ENCODE measurements around the gene PAK4.

The PAK4 gene

GRCh38 chr19:39171479-39172465 is 46.2 kb downstream of the PAK4 start:
- H3K36me3 Mint-ChIP-seq, result peaks cover 7% of the 10 kb centered on the region
- no peak overlapping the region for H3K4me3 Mint-ChIP-seq
- DNase-seq (ENCODE audit: low spot score in 2 of 2), result no peak
- peaks cover 6% of the 10 kb centered on the region for H3K4me1 Mint-ChIP-seq
- ATAC-seq, result no peak
- H3K9me3 Mint-ChIP-seq, result no peaks in the 10 kb centered on the region
- H3K27ac Mint-ChIP-seq, result no peak overlapping the region

GRCh38 chr19:39172700-39173501 is 47.3 kb downstream of the PAK4 start:
- no peak overlapping the region for H3K27ac Mint-ChIP-seq
- peaks cover 7% of the 10 kb centered on the region for H3K36me3 Mint-ChIP-seq
- H3K9me3 Mint-ChIP-seq, result no peaks in the 10 kb centered on the region
- ATAC-seq (no peak), DNase-seq (ENCODE audit: low spot score in 2 of 2) (no peak)
- no peak overlapping the region for H3K4me3 Mint-ChIP-seq
- peaks cover 6% of the 10 kb centered on the region for H3K4me1 Mint-ChIP-seq

- no peak for ATAC-seq
- Mint-ChIP-seq H3K4me1 (peaks cover 6% of the 10 kb centered on the region), H3K27ac (no peak overlapping the region), H3K36me3 (peaks cover 7% of the 10 kb centered on the region), H3K4me3 (no peak overlapping the region), H3K9me3 (no peaks in the 10 kb centered on the region)
- no peak for DNase-seq (ENCODE audit: low spot score in 2 of 2)
These were observed 48.0 kb downstream of the PAK4 start for GRCh38 chr19:39173502-39173991.

- DNase-seq (ENCODE audit: low spot score in 2 of 2) (no peak), ATAC-seq (no peak)
- H3K36me3 Mint-ChIP-seq, result peaks cover 12% of the 10 kb centered on the region
- no peak overlapping the region for H3K27ac Mint-ChIP-seq
- H3K4me3 Mint-ChIP-seq, result no peak overlapping the region
- H3K9me3 Mint-ChIP-seq, result no peaks in the 10 kb centered on the region
- H3K4me1 Mint-ChIP-seq, result peaks cover under 1% of the 10 kb centered on the region
These were observed 48.6 kb downstream of the PAK4 start for GRCh38 chr19:39174142-39174541.

- peaks cover 10% of the 10 kb centered on the region for H3K36me3 Mint-ChIP-seq
- ATAC-seq, result no peak
- no peak overlapping the region for H3K27ac Mint-ChIP-seq
- no peaks in the 10 kb centered on the region for H3K4me1 Mint-ChIP-seq
- no peak overlapping the region for H3K4me3 Mint-ChIP-seq
- H3K9me3 Mint-ChIP-seq, result no peaks in the 10 kb centered on the region
- DNase-seq (ENCODE audit: low spot score in 2 of 2), result no peak
These were observed 49.3 kb downstream of the PAK4 start for GRCh38 chr19:39174558-39175544.

GRCh38 chr19:39175564-39175963 is 50.0 kb downstream of the PAK4 start:
- H3K9me3 Mint-ChIP-seq, result no peaks in the 10 kb centered on the region
- H3K27ac Mint-ChIP-seq, result no peak overlapping the region
- no peak overlapping the region for H3K4me3 Mint-ChIP-seq
- DNase-seq (ENCODE audit: low spot score in 2 of 2) (no peak), ATAC-seq (no peak)
- no peaks in the 10 kb centered on the region for H3K4me1 Mint-ChIP-seq
- peaks cover 5% of the 10 kb centered on the region for H3K36me3 Mint-ChIP-seq

GRCh38 chr19:39177110-39177699 is 51.6 kb downstream of the PAK4 start:
- Mint-ChIP-seq H3K9me3 (no peaks in the 10 kb centered on the region), H3K4me3 (no peak overlapping the region), H3K27ac (no peak overlapping the region), H3K4me1 (no peaks in the 10 kb centered on the region), H3K36me3 (peaks cover 5% of the 10 kb centered on the region)
- DNase-seq (ENCODE audit: low spot score in 2 of 2), result no peak
- ATAC-seq, result no peak

- H3K9me3 Mint-ChIP-seq, result no peaks in the 10 kb centered on the region
- no peak overlapping the region for H3K27ac Mint-ChIP-seq
- peaks cover 5% of the 10 kb centered on the region for H3K36me3 Mint-ChIP-seq
- DNase-seq (ENCODE audit: low spot score in 2 of 2), result no peak
- no peak for ATAC-seq
- H3K4me1 Mint-ChIP-seq, result no peaks in the 10 kb centered on the region
- H3K4me3 Mint-ChIP-seq, result no peak overlapping the region
These were observed 52.1 kb downstream of the PAK4 start for GRCh38 chr19:39177736-39178135.

- H3K27ac Mint-ChIP-seq, result no peak overlapping the region
- DNase-seq (ENCODE audit: low spot score in 2 of 2) (no peak), ATAC-seq (no peak)
- no peaks in the 10 kb centered on the region for H3K4me1 Mint-ChIP-seq
- H3K4me3 Mint-ChIP-seq, result no peak overlapping the region
- peaks cover 5% of the 10 kb centered on the region for H3K36me3 Mint-ChIP-seq
- H3K9me3 Mint-ChIP-seq, result no peaks in the 10 kb centered on the region
These were observed 52.9 kb downstream of the PAK4 start for GRCh38 chr19:39178296-39179006.

- H3K4me1 Mint-ChIP-seq, result no peaks in the 10 kb centered on the region
- H3K36me3 Mint-ChIP-seq, result peaks cover 5% of the 10 kb centered on the region
- H3K9me3 Mint-ChIP-seq, result no peaks in the 10 kb centered on the region
- ATAC-seq (no peak), DNase-seq (ENCODE audit: low spot score in 2 of 2) (no peak)
- H3K27ac Mint-ChIP-seq, result no peak overlapping the region
- H3K4me3 Mint-ChIP-seq, result no peak overlapping the region
These were observed 54.2 kb downstream of the PAK4 start for GRCh38 chr19:39179754-39180153.

GRCh38 chr19:39180749-39181148 is 55.2 kb downstream of the PAK4 start:
- DNase-seq (ENCODE audit: low spot score in 2 of 2), result no peak
- Mint-ChIP-seq H3K9me3 (no peaks in the 10 kb centered on the region), H3K4me3 (no peak overlapping the region), H3K4me1 (no peaks in the 10 kb centered on the region), H3K27ac (no peak overlapping the region), H3K36me3 (peaks cover 5% of the 10 kb centered on the region)
- ATAC-seq, result no peak

- H3K36me3 Mint-ChIP-seq, result peaks cover 5% of the 10 kb centered on the region
- H3K4me1 Mint-ChIP-seq, result no peaks in the 10 kb centered on the region
- no peak overlapping the region for H3K27ac Mint-ChIP-seq
- H3K4me3 Mint-ChIP-seq, result no peak overlapping the region
- ATAC-seq (no peak), DNase-seq (ENCODE audit: low spot score in 2 of 2) (no peak)
- no peaks in the 10 kb centered on the region for H3K9me3 Mint-ChIP-seq
These were observed 56.1 kb downstream of the PAK4 start for GRCh38 chr19:39181500-39182173.

GRCh38 chr19:39182174-39182505 is 56.6 kb downstream of the PAK4 start:
- H3K27ac Mint-ChIP-seq, result no peak overlapping the region
- no peak for DNase-seq (ENCODE audit: low spot score in 2 of 2)
- no peaks in the 10 kb centered on the region for H3K4me1 Mint-ChIP-seq
- peaks cover 5% of the 10 kb centered on the region for H3K36me3 Mint-ChIP-seq
- no peak overlapping the region for H3K4me3 Mint-ChIP-seq
- no peaks in the 10 kb centered on the region for H3K9me3 Mint-ChIP-seq
- no peak for ATAC-seq

Measured in stimulated activated effector memory CD8-positive, alpha-beta T cell treated with anti-CD3 and anti-CD28 coated beads, Interleukin-12 subunit alpha, Interleukin-12 subunit beta, amount 100 ng/mL, for 72 hours (primary cell).